Ovary (tissue), 3 donors: ENCODE data around the gene LRP8.

ENCODE experiments used
- EP300 ChIP-seq: sonication (generic); formaldehyde crosslinking; IDR thresholded peaks from one replicate; pipeline ENCODE4 v1.6.1; 2017; ENCODE audit warnings: antibody characterized with exemption
- POLR2A ChIP-seq: fragments of 450-650 bp; IDR thresholded peaks from one replicate; pipeline ENCODE4 v1.6.1; 2017; ENCODE audit warnings: antibody characterized with exemption, mild to moderate bottlenecking, moderate library complexity
- TF ChIP-seq, protein P1 (sequence below), 3 donors: fragments of 450-650 bp in 2 of 3; fragments of 200-600 bp in 1 of 3; IDR thresholded peaks; one replicate each; pipeline versions ENCODE4 v1.5.1 to v1.8.0; 2016 to 2022; ENCODE audit warnings: antibody characterized with exemption in 3 of 3, mild to moderate bottlenecking in 1 of 3
- donor health status: DM: no; HTN: no; CAD: no.

DNA sequence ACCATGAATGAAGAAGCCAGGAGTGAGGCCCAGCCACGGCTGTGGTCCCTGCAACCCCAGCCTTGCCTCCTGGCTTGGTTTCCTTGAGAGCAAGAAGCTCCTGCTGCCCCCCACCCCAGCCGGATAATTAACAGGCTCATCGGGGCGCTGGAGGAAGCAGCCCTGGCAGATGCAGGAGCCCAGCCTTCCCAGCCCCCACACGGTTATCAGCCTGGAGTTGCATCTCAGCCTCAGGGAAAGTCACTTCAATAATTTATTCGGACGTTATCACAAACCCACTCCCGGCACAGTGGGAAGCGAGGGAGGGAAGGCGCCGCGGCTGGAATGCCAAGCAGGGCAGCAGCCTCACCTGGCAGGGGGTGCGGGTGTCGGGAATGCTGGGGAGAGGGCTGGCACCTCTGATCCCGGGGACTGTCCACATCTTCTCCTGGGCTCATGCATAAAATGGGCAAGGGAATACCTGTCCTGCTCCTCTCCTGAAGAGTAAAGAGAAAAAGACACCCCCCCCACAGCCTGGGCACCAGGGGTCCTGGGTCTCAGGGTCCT, 43.3 kb upstream of the LRP8 start:
- TF ChIP-seq, protein P1, sequence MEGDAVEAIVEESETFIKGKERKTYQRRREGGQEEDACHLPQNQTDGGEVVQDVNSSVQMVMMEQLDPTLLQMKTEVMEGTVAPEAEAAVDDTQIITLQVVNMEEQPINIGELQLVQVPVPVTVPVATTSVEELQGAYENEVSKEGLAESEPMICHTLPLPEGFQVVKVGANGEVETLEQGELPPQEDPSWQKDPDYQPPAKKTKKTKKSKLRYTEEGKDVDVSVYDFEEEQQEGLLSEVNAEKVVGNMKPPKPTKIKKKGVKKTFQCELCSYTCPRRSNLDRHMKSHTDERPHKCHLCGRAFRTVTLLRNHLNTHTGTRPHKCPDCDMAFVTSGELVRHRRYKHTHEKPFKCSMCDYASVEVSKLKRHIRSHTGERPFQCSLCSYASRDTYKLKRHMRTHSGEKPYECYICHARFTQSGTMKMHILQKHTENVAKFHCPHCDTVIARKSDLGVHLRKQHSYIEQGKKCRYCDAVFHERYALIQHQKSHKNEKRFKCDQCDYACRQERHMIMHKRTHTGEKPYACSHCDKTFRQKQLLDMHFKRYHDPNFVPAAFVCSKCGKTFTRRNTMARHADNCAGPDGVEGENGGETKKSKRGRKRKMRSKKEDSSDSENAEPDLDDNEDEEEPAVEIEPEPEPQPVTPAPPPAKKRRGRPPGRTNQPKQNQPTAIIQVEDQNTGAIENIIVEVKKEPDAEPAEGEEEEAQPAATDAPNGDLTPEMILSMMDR (IDR thresholded peaks at IDR 0.05): no peak
- TF ChIP-seq POLR2A (no peak), EP300 (no peak)
